ENCODE results near the gene EFNA2. TPM values are rescaled to one million over a fixed set of nuclear protein-coding genes. Genes with fewer than 3 reads are reported as not detected.

EFNA2 gene
- total and polyA plus RNA-seq, 2 of the 8 experiments (the other 6 are each of a cell fraction or from before 2014, with no cell fraction given) = 4.0 to 7.0 TPM

- no peak for TF ChIP-seq TBP (IDR thresholded peaks at IDR 0.05; ENCODE audit: low read depth, low read length)
- no peak for TF ChIP-seq RFX5 (IDR thresholded peaks at IDR 0.05; ENCODE audit: borderline replicate concordance, low read depth, low read length)
- no peak for TF ChIP-seq CTBP2 (IDR thresholded peaks at IDR 0.05; ENCODE audit: borderline replicate concordance, insufficient read depth, insufficient read length, low read length)
- TF ChIP-seq HDAC2 (IDR thresholded peaks at IDR 0.05; ENCODE audit: borderline replicate concordance in 1 of 2, low read depth in 2 of 2, low read length in 2 of 2) = no peak
- TF ChIP-seq ASH2L (IDR thresholded peaks at IDR 0.05; ENCODE audit: low read length) = no peak
- no peak for TF ChIP-seq KDM5A (IDR thresholded peaks at IDR 0.05; ENCODE audit: low read length)
These were observed 46.3 kb upstream of the EFNA2 start (continued) for GRCh38 chr19:1239420-1239795.
